Activated CD8-positive, alpha-beta memory T cell treated with anti-CD3 and anti-CD28 coated beads, Interleukin-2, amount 50 U/mL, for 48 hours (primary cell): ENCODE measurements around the gene SRM.
A peak's percentile ranks its signal among the peaks of the same experiment; 100 is the strongest.
"Not testable (repeated sequence)": the region's sequence is repeated elsewhere in the genome, so short reads cannot be mapped to it uniquely, and the experiment has no call there.

Experiments used
- DNase-seq: peaks from one replicate; pipeline ENCODE4 v3.0.0-alpha.2; 2020

The SRM gene

DNA sequence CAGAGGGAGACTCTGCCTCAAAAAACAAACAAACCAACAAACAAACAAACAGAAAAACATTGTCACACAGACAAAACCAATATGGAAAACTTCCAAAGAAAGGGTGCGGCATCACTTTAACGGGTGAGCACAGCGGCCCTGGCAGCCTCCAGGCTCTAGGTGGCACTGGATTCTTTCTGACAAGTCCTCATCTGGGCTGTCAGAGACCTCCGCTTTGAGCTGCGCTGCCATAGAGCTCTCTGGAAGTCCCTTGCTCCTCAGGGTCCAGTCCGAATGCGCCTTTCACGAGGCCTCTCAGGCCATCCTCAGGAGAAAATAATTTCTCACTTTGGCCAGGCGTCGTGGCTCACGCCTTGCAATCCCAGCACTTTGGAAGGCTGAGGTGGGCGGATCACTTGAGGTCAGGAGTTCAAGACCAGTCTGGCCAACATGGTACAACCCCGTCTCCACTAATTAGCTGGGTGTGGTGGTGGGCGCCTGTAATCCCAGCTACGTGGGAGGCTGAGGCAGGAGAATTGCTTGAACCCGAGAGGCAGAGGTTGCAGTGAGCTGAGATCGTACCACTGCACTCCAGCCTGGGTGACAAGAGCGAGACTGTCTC lies 4.2 kb upstream of the SRM start:
- DNase-seq = peak; percentile 61

DNA sequence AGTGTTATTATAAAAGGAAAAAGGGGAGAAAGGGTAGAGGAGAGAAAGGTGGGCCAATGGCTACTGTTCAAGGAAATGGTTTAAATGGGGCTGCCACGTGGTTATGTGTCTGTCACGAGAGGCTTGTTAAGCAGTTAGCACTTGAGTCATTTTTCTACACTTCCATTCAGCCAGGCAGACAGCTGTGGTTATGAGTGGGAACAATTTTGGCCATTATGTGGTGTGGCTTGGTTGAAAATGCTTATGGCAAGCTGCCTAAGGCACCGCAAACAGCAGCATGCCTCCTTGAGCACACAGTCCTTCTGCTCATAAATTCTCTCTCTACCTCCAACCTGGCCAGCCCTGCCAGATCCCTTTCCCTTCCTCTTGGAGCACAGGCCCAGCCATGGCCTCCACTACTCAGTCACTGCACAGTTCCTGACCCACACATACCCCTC lies 3.2 kb upstream of the SRM start:
- DNase-seq = peak; percentile 58

DNA sequence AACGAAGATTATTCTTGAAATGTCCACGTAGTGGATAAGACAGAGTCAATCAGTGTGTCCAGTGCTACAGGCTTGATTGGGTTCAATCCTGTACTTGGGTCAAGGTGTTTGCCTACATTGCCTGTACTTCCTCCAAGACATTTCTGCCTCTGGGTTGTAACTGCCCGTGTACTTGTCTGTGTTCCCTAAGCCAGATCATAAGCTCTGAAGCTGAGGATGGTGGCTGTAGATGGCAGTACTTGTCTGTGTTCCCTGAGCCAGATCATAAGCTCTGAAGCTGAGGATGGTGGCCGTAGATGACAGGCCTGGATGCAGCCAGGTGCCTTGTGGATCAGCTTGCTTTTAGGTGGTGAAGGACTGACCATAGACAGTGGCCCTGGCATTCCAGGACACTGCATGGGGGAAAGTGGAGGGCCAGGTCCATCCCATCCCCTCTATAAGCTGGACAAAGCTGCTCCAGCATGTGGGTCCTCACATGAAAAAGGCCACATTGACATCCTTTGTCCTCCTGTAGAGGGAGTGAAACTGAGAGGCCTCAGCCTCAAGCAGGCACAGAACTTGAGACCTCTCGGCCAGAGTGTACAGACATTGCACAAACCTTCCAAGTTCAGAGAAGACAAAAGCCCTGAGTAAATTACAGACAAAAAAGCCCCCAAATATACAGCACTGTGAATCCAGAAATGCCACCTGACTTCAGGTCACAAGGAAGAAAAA lies 2.0 kb upstream of the SRM start:
- DNase-seq = peak; percentile 52

DNA sequence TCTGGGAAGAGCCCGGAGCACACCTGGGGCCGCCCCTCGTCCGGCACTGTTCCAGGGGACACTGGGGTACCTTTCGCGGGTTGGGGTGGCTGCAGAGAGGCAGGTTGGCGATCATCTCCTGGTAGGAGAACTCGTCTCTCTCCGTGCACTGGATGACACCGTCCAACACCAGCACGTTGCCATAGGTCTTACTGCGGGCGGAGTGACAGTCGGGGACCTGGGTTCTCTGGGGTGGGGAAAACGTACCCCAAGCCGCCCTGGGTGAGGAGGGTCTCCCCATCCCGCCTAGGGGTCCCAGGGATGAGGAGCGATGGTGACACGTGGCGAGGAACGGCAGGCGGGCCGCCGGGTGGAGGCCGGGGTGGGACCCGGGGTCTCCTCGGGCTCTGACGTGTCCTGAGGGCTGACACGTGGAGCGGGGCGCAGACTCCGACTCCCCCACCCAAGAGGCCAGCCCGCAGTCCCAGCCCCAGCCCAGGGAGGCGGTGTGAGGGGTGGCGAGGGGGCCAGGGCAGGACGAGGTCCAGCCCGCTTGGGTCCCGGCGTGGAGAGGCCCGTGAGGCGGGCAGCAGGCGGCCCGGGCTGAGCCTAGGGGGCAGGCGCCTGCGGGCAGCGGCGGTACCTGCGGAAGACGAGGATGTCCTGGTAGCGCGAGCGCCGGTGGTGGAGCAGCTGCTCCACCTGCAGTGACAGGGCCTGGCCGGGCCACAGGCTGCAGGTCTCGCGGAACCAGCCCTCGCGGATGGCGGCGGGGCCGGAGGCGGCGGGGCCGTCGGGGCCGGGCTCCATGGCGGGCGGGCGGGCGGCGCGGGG lies 457 bp downstream of the SRM start:
- DNase-seq = no peak

DNA sequence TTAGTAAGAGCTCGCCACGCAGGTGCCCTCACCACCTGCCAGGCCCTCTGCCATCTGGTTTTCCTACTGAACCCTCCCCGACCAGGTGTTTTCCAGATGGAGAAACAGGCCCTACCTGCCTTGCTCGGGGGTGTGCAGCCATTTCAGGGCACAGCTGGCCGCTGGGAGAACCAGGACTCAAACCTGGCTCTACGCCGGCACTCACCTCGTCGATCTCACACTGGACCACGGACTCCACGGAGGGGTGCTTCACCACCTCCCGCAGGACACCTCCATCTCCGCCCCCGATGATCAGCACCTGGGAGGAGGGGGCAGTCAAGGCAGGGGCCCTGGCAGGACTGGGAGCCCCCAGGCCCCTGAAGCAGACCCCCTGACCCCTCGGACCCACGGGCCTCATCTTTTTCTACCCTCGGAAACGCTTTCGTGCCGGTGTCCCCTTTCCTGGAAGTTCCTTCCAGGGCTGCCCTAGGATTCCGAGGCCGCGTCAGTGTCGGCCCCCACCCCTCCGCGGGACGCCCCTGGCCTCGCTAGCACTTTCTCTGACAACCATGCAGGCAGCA lies 1.1 kb downstream of the SRM start:
- no peak for DNase-seq

DNA sequence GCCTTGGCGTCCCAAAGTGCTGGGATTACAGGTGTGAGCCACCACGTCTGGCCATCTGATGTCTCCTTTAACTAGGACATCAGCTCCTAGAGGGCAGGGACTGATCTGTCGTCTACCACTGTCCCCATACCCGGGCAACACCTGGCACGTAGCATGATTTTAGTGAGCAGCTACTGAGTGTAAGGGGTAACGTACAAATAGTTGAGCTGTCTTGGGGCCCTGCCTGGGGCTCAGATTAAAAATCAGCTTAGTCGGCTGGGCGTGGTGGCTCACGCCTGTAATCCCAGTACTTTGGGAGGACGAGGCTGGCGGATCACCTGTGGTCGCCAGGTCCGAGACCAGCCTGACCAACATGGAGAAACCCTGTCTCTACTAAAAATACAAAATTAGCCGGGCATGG lies 1.8 kb downstream of the SRM start:
- DNase-seq = no peak

DNA sequence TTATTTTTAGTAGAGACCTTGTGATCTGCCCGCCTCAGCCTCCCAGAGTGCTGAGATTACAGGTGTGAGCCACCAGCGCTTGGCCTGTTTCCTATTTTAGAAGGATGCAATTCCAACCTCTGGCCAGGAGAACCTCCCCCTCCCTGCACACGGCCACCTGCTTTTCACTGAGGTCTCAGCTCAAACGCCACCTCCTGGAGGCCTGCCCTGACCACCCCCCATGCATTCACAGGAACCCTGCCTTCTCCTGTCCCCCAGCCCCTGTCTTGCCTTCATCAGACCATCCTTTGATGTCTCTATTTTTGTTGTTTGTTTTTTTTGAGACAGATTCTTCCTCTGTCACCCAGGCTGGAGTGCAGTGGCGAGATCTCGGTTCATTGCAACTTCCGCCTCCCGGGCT lies 2.3 kb downstream of the SRM start:
- DNase-seq = no peak

DNA sequence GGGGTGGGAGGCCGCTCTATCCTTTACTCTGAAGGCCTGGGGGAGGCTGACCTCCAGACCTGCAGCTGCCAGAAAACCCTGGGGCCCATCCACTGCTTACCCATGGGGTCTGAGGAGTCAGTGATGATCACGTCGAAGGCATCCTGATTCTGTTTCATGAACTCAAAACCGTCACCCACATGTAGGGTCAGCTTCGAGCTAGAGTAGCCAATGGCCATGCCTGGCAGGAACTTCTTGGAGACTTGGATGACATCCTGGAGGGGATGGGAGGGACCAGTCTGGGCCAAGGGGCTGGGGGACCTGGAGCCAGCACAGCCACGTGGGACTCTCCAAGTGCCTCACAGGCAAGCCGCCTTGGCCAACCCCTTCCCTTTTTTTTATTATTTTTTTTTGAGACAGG lies 3.3 kb downstream of the SRM start:
- no peak for DNase-seq

DNA sequence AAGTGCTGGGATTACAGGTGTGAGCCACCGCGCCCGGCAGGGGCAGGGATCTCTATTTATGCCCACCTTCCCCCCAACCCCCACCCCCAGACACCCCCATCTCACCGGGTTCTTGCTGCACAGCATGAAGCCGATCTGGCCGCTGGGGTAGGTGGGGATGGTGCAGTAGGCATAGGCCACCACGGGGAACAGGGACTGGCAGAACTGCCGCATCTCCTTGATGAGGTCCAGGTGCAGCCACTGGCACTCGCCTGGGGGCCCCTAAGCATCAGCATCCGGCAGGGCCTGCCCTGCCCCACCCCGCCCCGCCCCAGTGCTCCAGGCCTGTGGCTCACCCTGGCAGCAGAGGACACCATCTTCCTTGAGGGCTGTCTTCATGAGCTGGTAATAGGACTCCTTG lies 4.1 kb downstream of the SRM start:
- DNase-seq = no peak

DNA sequence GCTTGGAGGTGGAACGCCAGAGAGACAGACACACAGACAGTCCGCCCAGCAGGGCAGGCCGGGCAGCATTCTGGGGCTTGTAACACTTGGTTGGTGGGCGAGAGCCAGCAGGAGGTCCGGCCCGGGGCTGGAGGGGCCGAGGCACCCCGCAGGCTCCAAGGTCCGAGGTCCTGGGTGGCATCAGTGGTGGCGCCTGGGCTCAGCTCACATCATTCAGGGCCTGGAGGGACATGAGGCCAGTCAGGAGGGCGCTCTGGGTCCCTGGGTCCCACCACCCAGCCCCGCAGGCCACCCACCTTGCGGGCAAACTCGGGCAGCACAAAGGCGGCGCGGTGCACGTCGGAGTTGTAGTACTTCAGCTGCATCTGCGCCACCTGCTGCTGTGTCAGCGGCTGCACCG lies 5.2 kb downstream of the SRM start:
- no peak for DNase-seq

DNA sequence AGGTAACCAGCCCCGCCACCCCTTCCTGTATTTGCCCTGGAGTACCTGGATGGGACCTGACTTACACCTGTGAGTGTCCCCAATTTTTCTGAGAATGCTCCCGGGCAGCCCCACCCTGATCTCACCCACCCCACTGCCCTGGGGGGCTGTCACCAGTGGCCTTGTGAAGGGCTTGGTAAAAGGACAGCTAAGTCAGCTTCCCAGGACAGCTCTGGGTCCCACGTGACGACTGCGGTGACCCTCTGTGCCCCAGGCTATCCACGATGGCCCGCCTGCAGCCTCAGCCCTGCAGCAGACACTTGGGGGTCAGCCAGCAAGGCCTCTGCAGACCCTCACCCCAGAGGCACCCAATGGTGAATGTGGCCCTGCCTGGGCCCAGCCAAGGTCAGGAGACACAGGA lies 5.6 kb downstream of the SRM start:
- DNase-seq = no peak

DNA sequence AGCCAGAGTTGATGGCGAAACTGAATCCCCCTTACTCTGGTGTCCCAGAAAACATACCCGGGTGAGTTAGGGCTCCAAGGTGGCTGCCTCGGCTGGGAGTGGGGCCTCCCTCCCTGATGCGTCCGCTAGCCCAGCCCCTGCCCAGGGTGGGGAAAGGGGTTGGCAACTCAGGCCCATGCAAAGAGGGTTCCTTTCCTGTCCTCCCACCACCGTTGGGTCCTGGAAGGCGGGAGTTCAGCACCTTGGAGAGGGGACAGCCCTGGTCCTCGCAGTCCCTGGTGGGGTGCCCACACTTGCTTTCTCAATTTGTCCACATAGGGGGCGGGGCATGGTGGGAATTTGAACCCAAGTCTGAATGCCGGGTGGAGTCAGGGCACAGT lies 6.1 kb downstream of the SRM start:
- DNase-seq = no peak

DNA sequence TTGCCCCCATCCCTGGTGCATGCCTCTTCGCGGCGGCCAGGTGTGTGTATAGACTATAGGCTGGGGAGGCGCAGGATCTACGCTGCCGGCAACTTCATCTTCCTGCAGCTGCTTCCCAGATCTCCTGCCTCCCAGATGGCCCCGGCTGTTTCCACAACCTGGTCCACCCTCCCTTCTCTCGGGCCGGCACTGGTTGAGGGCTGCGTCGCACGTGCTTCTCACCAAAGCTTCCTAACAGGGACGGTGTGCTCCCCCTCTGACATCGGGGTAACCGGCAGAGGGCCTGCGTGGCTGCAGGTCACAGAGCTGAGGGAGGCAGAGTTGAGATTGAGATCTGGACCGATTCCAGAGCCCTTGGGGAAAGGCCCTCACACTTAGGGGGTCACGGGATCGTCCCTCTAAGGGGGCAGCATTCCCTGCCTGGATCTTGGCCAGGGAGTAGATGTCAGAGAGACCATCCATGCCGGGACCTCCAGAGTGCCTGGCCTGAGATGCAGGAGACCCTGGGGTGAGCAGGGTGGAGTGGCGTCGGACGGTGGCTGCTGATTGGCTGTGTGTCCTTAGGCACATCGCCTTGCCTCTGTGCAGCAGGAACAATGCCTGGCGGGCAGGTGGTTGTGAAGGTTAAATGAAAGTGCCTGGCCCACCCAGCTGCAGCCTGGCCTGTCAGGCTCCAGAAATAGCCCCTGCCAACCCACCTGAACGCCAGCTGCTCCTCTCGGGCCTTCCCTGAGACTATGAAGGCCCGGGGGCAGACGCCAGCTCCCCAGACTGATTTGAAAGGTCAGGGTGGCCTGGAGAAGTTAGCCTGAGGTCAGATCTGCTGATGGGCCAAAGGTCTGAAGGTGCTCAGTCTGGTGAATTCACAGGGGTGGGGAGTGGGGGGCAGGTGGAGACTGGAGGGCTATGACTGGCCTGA lies 6.7 kb downstream of the SRM start:
- no peak for DNase-seq

DNA sequence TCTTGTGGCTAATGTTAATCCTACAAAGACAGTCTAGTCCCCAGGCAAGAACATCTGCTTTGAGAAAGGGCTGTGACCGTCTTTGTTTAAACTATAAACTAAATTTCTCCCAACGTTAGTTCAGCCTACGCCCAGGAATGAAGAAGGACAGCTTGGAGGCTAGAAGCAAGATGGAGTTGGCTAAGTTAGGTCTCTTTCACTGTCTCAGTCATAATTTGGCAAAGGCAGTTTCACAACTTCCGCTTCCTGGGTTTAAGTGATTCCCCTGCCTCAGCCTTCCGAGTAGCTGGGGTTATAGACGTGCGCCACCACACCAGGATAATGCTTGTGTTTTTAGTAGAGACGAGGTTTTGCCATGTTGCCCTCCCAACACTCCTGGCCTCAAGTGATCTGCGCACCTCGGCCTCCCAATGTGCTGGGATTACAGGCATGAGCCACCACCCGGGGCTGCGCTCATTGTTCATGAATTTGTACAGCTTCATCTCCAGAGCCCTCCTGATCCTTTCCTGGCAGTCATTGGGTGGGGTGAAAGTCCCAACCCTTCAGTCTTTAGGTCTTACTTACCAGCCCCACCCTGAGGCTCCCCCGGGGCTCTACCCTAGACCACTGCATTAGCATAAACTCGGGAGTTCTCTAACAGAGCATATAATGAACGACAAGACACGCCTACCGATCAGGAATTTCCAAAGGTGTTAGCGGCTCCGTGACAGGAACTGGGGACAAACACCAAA lies 7.9 kb downstream of the SRM start:
- no peak for DNase-seq

DNA sequence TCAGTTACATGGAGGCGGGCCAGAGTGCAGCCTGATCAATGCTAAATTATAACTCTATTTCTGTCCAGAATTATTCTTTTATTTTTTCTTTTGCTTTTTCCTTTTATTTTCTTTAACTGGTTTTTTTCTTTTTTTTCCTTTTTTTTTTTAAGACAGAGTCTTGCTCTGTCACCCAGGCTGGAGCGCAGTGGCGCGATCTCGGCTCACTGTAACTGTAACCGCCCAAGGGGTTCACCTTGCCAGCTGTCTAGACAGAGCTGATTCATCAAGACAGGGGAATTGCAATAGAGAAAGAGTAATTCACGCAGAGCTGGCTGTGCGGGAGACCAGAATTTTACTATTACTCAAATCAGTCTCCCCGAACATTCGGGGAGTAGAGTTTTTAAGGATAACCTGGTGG lies 8.7 kb downstream of the SRM start:
- DNase-seq = not testable (repeated sequence)

DNA sequence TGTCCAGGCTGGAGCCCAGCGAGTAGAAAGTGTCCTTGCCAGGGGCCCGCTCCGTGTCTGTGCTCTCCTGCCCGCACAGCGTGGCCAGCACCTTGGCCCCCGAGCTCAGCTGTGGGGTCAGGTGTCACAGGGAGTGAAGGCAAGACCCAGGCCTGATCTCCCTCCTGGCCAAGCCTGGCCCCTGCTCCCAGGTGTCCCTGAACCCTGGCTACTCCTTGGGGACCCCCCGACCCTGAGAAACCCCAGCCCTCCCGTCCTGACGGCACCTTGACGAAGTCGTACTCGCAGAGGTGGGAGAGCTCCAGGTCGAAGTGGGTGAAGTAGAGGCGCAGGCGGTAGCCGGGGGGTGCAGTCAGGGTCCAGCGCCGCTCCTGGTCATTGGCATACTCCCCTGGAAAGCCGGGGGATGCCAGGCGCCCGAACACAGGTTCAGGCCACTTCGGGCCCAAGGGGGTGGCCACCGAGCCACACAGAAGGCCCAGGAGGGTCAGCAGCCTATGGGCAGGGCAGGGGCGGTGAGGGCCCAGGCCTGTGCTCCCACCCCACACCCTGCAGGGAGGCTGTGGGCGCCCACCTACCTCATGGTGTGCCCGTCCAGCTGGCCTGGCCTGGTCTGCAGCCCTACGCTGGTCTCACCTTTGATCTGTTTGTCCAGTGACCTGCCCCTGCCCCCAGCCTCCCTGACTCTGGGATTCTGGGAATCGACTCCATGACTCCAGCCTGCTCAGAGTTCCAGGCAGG lies 13.0 kb downstream of the SRM start, which contains the start of gene MASP2:
Gene MASP2, minus strand, starts transcription at position 615 of the 741 bp plus-strand sequence. Its CDS starts 32 bp downstream, at position 583.
- no peak for DNase-seq

DNA sequence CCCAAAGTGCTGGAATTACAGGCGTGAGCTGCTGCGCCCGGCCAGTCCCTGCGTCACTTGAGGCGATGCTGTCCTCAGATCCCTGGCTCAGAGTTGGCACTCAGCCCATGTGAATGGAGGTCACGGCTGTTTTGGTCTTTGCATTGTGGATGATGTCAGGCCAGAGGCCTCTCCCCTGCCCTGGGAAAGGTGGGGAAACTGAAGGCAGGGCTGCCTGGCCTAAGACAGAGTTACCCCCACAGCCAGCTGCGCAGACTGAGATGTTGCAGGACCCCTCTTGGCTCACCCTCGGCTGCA lies 13.6 kb downstream of the SRM start:
- no peak for DNase-seq

DNA sequence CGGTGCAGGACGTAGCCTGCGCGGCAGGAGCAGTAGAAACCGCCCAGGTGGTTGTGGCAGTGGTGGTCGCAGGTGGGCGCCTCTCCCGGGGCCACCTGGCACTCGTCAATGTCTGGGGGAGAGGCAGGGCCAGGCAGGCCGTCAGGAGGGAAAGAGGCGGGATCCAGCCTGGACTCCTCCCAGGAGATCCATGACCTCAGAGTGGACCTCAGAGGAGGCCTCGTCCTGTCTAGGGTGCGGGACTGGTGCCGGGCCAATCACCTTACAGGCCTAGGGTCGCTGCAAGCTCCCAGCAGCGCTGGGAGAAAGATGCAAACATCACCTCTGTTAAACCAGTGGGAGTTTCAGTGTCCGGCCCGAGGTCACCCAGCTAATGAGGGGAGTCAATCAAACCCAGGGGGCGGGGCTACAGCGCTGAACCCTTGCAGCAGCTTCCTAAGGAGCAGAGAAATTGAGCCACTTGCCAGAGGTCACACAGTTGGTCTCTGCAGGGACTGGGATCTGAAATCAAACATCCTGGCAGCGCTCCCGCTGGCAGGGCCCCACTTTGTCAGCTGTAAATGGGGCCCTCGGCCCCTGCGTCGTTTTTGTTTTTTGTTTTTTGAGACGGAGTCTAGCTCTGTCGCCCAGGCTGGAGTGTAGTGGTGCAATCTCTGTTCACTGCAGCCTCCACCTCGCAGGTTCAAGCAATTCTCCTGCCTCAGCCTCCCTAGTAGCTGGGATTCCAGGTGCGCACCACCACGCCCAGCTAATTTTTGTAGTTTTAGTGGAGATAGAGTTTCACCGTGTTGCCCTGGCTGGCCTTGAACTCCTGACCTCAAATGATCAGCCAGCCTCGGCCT lies 14.2 kb downstream of the SRM start:
- no peak for DNase-seq

DNA sequence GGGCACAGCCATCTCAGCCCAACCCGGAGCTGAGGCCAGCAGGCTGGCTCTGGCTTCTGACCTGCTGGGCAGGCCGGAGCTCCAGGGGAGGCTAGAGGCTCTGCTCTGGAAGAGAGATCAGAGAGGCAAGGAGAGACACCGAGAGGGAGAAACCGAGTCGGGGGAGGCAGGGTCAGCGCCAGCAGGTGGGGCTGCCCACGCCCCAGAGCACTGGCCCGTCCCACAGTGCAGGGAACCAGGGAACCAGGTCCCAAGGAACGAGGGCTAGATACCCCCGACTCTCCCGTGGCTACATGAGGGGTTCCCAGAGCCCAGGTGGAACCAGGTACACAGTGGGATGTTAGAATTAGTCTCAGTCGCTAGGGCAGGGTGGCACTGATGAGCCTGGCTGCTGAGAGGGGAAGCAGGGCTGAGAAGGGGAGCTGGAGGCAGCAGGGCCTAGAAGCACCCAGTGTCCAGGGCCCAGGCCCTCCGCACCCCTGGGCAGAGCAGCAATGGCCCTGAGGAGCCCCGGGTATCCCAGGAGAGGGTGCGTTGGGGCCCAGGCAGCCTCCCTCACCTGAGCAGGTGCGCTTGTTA lies 14.9 kb downstream of the SRM start:
- DNase-seq = no peak
